Breast epithelium (tissue), 4 donors: ENCODE results near the gene DACT2. TPM values are rescaled to one million over a fixed set of nuclear protein-coding genes. Genes with fewer than 3 reads are reported as not detected.

Experiments
- DNase-seq, 2 donors: peaks; one replicate each; pipeline ENCODE4 v3.0.0-alpha.2; 2019; ENCODE audit warnings: low spot score in 2 of 2
- H3K27ac ChIP-seq, 2 donors: fragments of 200-600 bp; sonication (generic) in 1 of 2; one replicate each; pipeline ENCODE4 v1.5.1; 2016 to 2019; ENCODE audit warnings: mild to moderate bottlenecking in 1 of 2
- H3K27me3 ChIP-seq, 2 donors: fragments of 200-600 bp; sonication (generic) in 1 of 2; one replicate each; pipeline versions ENCODE4 v1.5.1 to v1.6.0; 2017 to 2019; ENCODE audit warnings: control low read depth in 1 of 2, mild to moderate bottlenecking in 1 of 2
- H3K36me3 ChIP-seq: fragments of 200-600 bp; one replicate; pipeline ENCODE4 v1.5.1; 2019
- H3K4me1 ChIP-seq, 2 donors: fragments of 200-600 bp; sonication (generic); one replicate each; pipeline ENCODE4 v1.5.1; 2016 to 2019; ENCODE audit warnings: control low read depth in 1 of 2
- H3K4me3 ChIP-seq, 3 donors: fragments of 200-600 bp; sonication (generic); 1 replicate in 2 of 3; 2 replicates in 1 of 3; pipeline ENCODE4 v1.5.1; 2016 to 2019; ENCODE audit warnings: mild to moderate bottlenecking in 3 of 3, moderate library complexity in 2 of 3
- H3K9me3 ChIP-seq, 2 donors: fragments of 200-600 bp; sonication (generic) in 1 of 2; one replicate each; pipeline ENCODE4 v1.5.1; 2016 to 2019; ENCODE audit warnings: control low read depth in 1 of 2
- CTCF ChIP-seq, 3 donors: fragments of 450-650 bp; IDR thresholded peaks; one replicate each; pipeline ENCODE4 v1.5.1; 2016 to 2017; ENCODE audit warnings: antibody characterized with exemption in 3 of 3, mild to moderate bottlenecking in 3 of 3, moderate library complexity in 3 of 3
- POLR2A ChIP-seq: fragments of 450-650 bp; IDR thresholded peaks from one replicate; pipeline ENCODE4 v1.6.1; 2016; ENCODE audit warnings: antibody characterized with exemption, mild to moderate bottlenecking, moderate library complexity
- POLR2AphosphoS5 ChIP-seq, 3 donors: sonication (generic); formaldehyde crosslinking; IDR thresholded peaks; one replicate each; pipeline ENCODE4 v1.6.1; 2017; ENCODE audit warnings: antibody characterized with exemption in 3 of 3
- intact Hi-C: fragments of 100-400 bp; cut with DNase I; formaldehyde crosslinking; loops from one replicate; pipeline ENCODE4 v1.15.1; 2023; ENCODE audit warnings: low total_unique reads
- total RNA-seq, 3 donors: library from RNA; depleted of rRNA; stranded (reverse); fragments of >200 nt; gene quantifications; one replicate each; pipeline ENCODE4 v1.1.0, GENCODE V29; 2016

DACT2 gene
- total RNA-seq, 3 donors from 2014 or later: 0.32 to 1.0 TPM; not detected in 1

- H3K4me3 ChIP-seq: no peak overlapping the region
- no peaks in the 10 kb centered on the region for H3K4me1 ChIP-seq
- H3K36me3 ChIP-seq: no peaks in the 10 kb centered on the region
- no peaks in the 10 kb centered on the region for H3K9me3 ChIP-seq
- TF ChIP-seq POLR2AphosphoS5 (IDR thresholded peaks at IDR 0.05): no peak
- TF ChIP-seq POLR2A: no peak
- no peak for TF ChIP-seq CTCF (IDR thresholded peaks at IDR 0.05)
- DNase-seq: no peak
- no peaks in the 10 kb centered on the region for H3K27me3 ChIP-seq
- intact Hi-C loops: no loop called here
- no peak overlapping the region for H3K27ac ChIP-seq
Observed at GRCh38 chr6:168328086-168328485, 8.5 kb upstream of the DACT2 start.

GRCh38 chr6:168326294-168327261 is 7.0 kb upstream of the DACT2 start:
- no peaks in the 10 kb centered on the region for H3K36me3 ChIP-seq
- intact Hi-C loops: no loop called here
- no peak for DNase-seq

GRCh38 chr6:168322966-168323365 is 3.4 kb upstream of the DACT2 start:
- H3K27ac ChIP-seq: no peak overlapping the region
- no peak for TF ChIP-seq POLR2AphosphoS5 (IDR thresholded peaks at IDR 0.05)
- no peak for TF ChIP-seq POLR2A
- TF ChIP-seq CTCF (IDR thresholded peaks at IDR 0.05): no peak
- no peaks in the 10 kb centered on the region for H3K4me1 ChIP-seq
- no peak for DNase-seq
- H3K36me3 ChIP-seq: no peaks in the 10 kb centered on the region
- intact Hi-C loops: no loop called here
- H3K27me3 ChIP-seq: peaks cover 0 to 28% of the 10 kb centered on the region in 2 donors
- no peaks in the 10 kb centered on the region for H3K9me3 ChIP-seq
- H3K4me3 ChIP-seq: no peak overlapping the region

More at GRCh38 chr6:168326294-168327261, 7.0 kb upstream of the DACT2 start:
- H3K4me1 ChIP-seq: no peaks in the 10 kb centered on the region
- no peaks in the 10 kb centered on the region for H3K27me3 ChIP-seq
- H3K9me3 ChIP-seq: no peaks in the 10 kb centered on the region
- no peak overlapping the region for H3K27ac ChIP-seq
- no peak for TF ChIP-seq CTCF (IDR thresholded peaks at IDR 0.05)
- no peak for TF ChIP-seq POLR2AphosphoS5 (IDR thresholded peaks at IDR 0.05)
- no peak for TF ChIP-seq POLR2A
- H3K4me3 ChIP-seq: no peak overlapping the region

GRCh38 chr6:168320634-168321033 is 1.1 kb upstream of the DACT2 start:
- Histone ChIP-seq H3K4me1 (no peaks in the 10 kb centered on the region), H3K27me3 (peaks cover 0 to 29% of the 10 kb centered on the region in 2 donors), H3K4me3 (no peak overlapping the region), H3K9me3 (no peaks in the 10 kb centered on the region), H3K27ac (no peak overlapping the region), H3K36me3 (no peaks in the 10 kb centered on the region)
- DNase-seq: no peak
- intact Hi-C loops: no loop called here
- TF ChIP-seq POLR2AphosphoS5 (IDR thresholded peaks at IDR 0.05) (no peak), CTCF (IDR thresholded peaks at IDR 0.05) (no peak), POLR2A (no peak)

- intact Hi-C loops: no loop called here
- Histone ChIP-seq H3K9me3 (no peaks in the 10 kb centered on the region), H3K4me1 (no peaks in the 10 kb centered on the region), H3K36me3 (no peaks in the 10 kb centered on the region), H3K27me3 (peaks cover 0 to 34% of the 10 kb centered on the region in 2 donors), H3K27ac (peak overlapping the region in 1 of 2 donors; percentile 38), H3K4me3 (peak overlapping the region; percentile 42 to 66 (median 53))
- DNase-seq: no peak
- no peak for TF ChIP-seq POLR2A
- TF ChIP-seq CTCF (IDR thresholded peaks at IDR 0.05): no peak
- TF ChIP-seq POLR2AphosphoS5 (IDR thresholded peaks at IDR 0.05): no peak
Observed at GRCh38 chr6:168318579-168319278, 848 bp downstream of the DACT2 start.
